Pancreas (tissue), 10 donors: ENCODE data around the gene PPP2R2C. TPM values are rescaled to one million over a fixed set of nuclear protein-coding genes. Genes with fewer than 3 reads are reported as not detected.

Experiments
- ATAC-seq, 4 donors: fragments of 200-7000 bp; cut with Tn5 transposase; one replicate each; pipeline versions ENCODE4 v1.8.0 to v1.9.1; 2020; ENCODE audit warnings: mild to moderate bottlenecking in 4 of 4, moderate library complexity in 4 of 4
- DNase-seq, 6 donors: peaks; one replicate each; pipeline ENCODE4 v3.0.0-alpha.2; 2020
- FAIRE-seq: peaks from 2 replicates; lab custom pipeline; 2012; peaks lifted over from hg19 to GRCh38; lab: Jason Lieb, UNC
- H3K27ac ChIP-seq, 4 donors: fragments of 200-600 bp; sonication (generic); 1 replicate in 3 of 4; 2 replicates in 1 of 4; pipeline versions ENCODE4 v1.5.0 to v1.8.0; 2020
- H3K27me3 ChIP-seq, 4 donors: fragments of 200-600 bp; one replicate each; pipeline ENCODE4 v1.8.0; 2021
- H3K36me3 ChIP-seq, 3 donors: fragments of 200-600 bp; sonication (generic) in 1 of 3; one replicate each; pipeline versions ENCODE4 v1.5.0 to v1.8.0; 2020 to 2021
- H3K4me1 ChIP-seq, 3 donors: fragments of 200-600 bp; one replicate each; pipeline ENCODE4 v1.8.0; 2021
- H3K4me3 ChIP-seq, 4 donors: fragments of 200-600 bp; sonication (generic) in 2 of 4; one replicate each; pipeline versions ENCODE4 v1.5.0 to v1.8.0; 2020 to 2021
- H3K9me3 ChIP-seq, 4 donors: fragments of 200-600 bp; one replicate each; pipeline ENCODE4 v1.8.0; 2021
- WGBS, 2 donors: extraction: QIAGEN DNeasy Blood & Tissue Kit; methylation state at CpG; one replicate each; pipeline ENCODE4 v1.1.7; 2013; 5-methylcytosine and 5-hydroxymethylcytosine counted together
- intact Hi-C, 3 donors: fragments of 100-400 bp; cut with DNase I; formaldehyde crosslinking; loops; one replicate each; pipeline versions ENCODE4 v1.11.1 to v1.14.2; 2022
- polyA plus RNA-seq, 2 donors: library from polyadenylated mRNA; stranded (reverse); fragments of 200-250 nt; gene quantifications; one replicate each; pipeline ENCODE4 v1.2.3, GENCODE V29; 2013
- total RNA-seq, 6 donors: library from RNA; stranded (reverse); fragmentation: NEBNext Ultra II Directional in 4 of 6; extraction: Animal tissue kit (Norgen Biotek cat#: 25700) in 4 of 6; gene quantifications; one replicate each; pipeline versions ENCODE4 v1.2.1 to v1.2.4, GENCODE V29; 2021 to 2023
- TF ChIP-seq, protein P1 (sequence below), 4 donors: fragments of 200-600 bp; sonication (generic) in 3 of 4; IDR thresholded peaks; one replicate each; pipeline versions ENCODE4 v1.5.0 to v1.8.0; 2021; ENCODE audit warnings: antibody characterized with exemption in 4 of 4
- donor health status: healthy with polysubstance abuse.
- donor health status: DM: no; HTN: no; CAD: no; lungs with moderate emphysema.
- donor health status: DM: no; HTN: no; CAD: no.
- donor health status: control.
- donor health status: control.
- donor health status: Bipolar disorder and iron deficiency.
- donor health status: DM: yes; HTN: yes; CAD: no.
- donor health status: DM: no; HTN: no; CAD: no.
- donor health status: DM: no; HTN: no; CAD: no.
- donor health status: DM: yes; HTN: yes; CAD: no.

The PPP2R2C gene
- total and polyA plus RNA-seq, 8 donors: 0.05 to 2.0 (median 0.55) TPM

GRCh38 chr4:6417516-6418050 is 54.8 kb downstream of the PPP2R2C start:
- no peaks in the 10 kb centered on the region for H3K36me3 ChIP-seq
- peaks cover 0 to 6% (median 0%) of the 10 kb centered on the region in 4 donors for H3K27me3 ChIP-seq
- TF ChIP-seq, protein P1, sequence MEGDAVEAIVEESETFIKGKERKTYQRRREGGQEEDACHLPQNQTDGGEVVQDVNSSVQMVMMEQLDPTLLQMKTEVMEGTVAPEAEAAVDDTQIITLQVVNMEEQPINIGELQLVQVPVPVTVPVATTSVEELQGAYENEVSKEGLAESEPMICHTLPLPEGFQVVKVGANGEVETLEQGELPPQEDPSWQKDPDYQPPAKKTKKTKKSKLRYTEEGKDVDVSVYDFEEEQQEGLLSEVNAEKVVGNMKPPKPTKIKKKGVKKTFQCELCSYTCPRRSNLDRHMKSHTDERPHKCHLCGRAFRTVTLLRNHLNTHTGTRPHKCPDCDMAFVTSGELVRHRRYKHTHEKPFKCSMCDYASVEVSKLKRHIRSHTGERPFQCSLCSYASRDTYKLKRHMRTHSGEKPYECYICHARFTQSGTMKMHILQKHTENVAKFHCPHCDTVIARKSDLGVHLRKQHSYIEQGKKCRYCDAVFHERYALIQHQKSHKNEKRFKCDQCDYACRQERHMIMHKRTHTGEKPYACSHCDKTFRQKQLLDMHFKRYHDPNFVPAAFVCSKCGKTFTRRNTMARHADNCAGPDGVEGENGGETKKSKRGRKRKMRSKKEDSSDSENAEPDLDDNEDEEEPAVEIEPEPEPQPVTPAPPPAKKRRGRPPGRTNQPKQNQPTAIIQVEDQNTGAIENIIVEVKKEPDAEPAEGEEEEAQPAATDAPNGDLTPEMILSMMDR (IDR thresholded peaks at IDR 0.05): no peak
- H3K4me1 ChIP-seq: no peaks in the 10 kb centered on the region
- DNase-seq: no peak
- ATAC-seq: no peak
- H3K9me3 ChIP-seq: no peaks in the 10 kb centered on the region
- H3K27ac ChIP-seq: no peak overlapping the region
- no peak overlapping the region for H3K4me3 ChIP-seq
- no peak for FAIRE-seq
- intact Hi-C loops: no loop called here
- 54 to 60% methylated on average over 12 of the region's 12 CpGs for WGBS, 2 donors

DNA sequence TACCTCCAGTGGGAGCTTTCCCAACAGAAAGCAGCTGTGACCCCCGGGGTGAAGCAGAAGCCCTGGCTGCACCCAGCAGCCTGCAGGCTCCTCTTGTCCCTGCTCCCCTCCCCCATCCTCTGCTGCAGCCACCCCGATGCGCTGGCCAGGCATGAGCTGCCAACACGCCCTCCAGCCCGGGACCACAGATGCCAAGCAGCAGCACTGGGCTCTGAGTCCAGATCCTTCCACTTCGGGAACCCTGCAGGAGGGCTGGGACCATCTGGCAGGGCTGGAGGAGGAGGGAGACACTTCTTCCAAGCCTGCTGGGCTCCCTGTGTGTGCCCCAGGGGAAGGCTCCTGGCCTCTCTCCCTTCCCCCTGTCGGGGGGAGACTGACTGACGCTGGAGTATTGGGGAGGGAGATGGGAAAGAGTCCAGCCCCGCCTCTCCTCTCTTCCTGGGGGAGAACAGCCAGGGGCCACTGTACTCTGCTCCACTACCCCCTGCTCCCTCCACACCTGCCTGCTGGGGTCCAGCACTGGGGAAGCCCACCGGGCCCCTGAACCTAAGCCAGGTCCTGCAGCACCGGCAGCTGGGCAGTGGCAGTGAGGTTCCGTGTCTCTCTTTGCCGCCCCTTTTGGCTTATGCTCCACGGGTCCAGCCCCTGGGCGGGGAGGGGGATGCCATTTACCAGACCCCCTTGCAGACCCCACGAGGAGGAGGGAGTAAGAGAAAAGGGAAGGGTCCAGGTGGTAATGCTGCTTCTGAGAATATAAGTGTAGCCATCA is 55.7 kb downstream of the PPP2R2C start:
- intact Hi-C loops: no loop called here
- DNase-seq: no peak
- Histone ChIP-seq H3K36me3 (no peaks in the 10 kb centered on the region), H3K4me1 (no peaks in the 10 kb centered on the region), H3K27ac (no peak overlapping the region), H3K9me3 (no peaks in the 10 kb centered on the region), H3K27me3 (peaks cover 0 to 6% (median 0%) of the 10 kb centered on the region in 4 donors), H3K4me3 (no peak overlapping the region)
- WGBS, 2 donors: 23 to 34% methylated on average over 13 to 16 of the region's 16 CpGs
- no peak for ATAC-seq
- TF ChIP-seq, protein P1 (IDR thresholded peaks at IDR 0.05): no peak
- no peak for FAIRE-seq

GRCh38 chr4:6415031-6415705 is 57.2 kb downstream of the PPP2R2C start:
- ATAC-seq: no peak
- intact Hi-C loops: no loop called here

GRCh38 chr4:6414578-6414977 is 57.8 kb downstream of the PPP2R2C start:
- intact Hi-C loops: no loop called here
- peaks cover 0 to 6% (median 0%) of the 10 kb centered on the region in 4 donors for H3K27me3 ChIP-seq
- H3K9me3 ChIP-seq: no peaks in the 10 kb centered on the region
- TF ChIP-seq, protein P1 (IDR thresholded peaks at IDR 0.05): no peak
- no peak for FAIRE-seq
- H3K27ac ChIP-seq: no peak overlapping the region
- WGBS, 2 donors: 41 to 63% methylated on average over 6 of the region's 6 CpGs
- H3K4me1 ChIP-seq: no peaks in the 10 kb centered on the region
- ATAC-seq: no peak
- no peak for DNase-seq
- H3K36me3 ChIP-seq: no peaks in the 10 kb centered on the region
- H3K4me3 ChIP-seq: no peak overlapping the region

More at GRCh38 chr4:6415031-6415705, 57.2 kb downstream of the PPP2R2C start:
- no peaks in the 10 kb centered on the region for H3K36me3 ChIP-seq
- 46 to 53% methylated on average over 19 of the region's 19 CpGs for WGBS, 2 donors
- no peaks in the 10 kb centered on the region for H3K4me1 ChIP-seq
- no peak overlapping the region for H3K4me3 ChIP-seq
- H3K27me3 ChIP-seq: peaks cover 0 to 6% (median 0%) of the 10 kb centered on the region in 4 donors
- no peak for DNase-seq
- no peak overlapping the region for H3K27ac ChIP-seq
- TF ChIP-seq, protein P1 (IDR thresholded peaks at IDR 0.05): no peak
- no peak for FAIRE-seq
- no peaks in the 10 kb centered on the region for H3K9me3 ChIP-seq
